Activated T-cell treated with anti-CD3 and anti-CD28 coated beads for 48 hours (primary cell): ENCODE results near the gene SGCD.
"Not testable (repeated sequence)": the region's sequence is repeated elsewhere in the genome, so short reads cannot be mapped to it uniquely, and the experiment has no call there.

Experiments
- DNase-seq: peaks from one replicate; pipeline ENCODE4 v3.0.0-alpha.2; 2020; ENCODE audit warnings: low read depth

Gene SGCD

GRCh38 chr5:156631005-156631404 is 304.0 kb downstream of the SGCD start:
- no peak for DNase-seq

DNA sequence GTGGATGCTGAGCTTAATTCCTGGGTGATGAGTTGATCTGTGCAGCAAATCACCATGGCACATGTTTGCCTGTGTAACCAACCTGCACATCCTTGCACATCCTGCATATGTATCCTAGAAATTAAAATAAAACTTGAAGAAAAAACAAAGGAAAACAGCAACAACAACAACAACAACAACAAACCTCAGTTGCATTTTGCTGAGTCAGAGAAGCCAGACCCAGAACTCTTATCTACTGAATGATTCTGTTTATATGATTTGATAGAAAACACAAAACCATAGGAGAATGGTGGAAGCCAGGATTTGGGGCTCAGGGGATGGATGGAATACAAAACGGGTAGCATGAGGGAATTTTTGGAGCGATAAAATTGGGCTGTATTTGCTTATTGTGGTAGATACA is 307.3 kb downstream of the SGCD start:
- no peak for DNase-seq

GRCh38 chr5:156640691-156641241 is 313.8 kb downstream of the SGCD start:
- DNase-seq, result no peak

DNA sequence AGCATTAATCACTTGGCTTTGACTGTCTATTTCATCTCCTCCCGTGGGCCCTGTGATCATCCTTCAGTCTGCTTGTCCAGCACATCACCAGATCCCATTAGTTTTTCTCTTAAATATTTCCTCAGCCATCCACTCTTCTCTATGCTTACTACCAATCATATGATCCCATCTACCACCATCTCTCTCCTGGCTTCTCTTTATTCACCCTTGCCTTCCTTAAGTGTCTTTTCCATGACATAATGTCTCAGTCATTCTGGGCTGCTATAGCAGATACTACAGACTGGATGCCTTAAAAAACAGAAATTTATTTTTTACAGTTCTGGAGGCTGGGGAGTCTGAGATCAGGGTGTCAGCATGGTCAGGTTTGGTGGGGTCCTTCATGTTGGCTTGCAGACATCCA is 314.7 kb downstream of the SGCD start:
- no peak for DNase-seq

DNA sequence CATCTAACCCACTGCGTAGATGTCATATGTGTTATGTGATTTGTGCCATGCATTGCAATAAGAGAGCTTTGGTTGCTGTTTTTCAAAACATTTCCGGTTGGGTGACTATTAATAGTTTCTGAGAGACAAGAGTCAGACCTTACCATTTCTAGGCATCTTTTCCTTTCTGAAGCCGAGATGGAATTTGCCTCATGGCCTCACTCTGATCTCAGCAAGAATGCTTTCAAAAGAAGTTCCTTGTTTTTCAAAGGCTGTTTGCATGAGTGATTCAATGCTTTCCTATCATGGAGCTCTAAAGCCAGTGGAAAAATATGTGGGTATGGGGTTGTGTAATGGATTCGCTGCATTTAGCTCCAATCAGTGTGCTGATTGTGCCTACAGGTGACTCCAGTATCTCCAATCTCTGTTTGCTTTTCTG is 320.1 kb downstream of the SGCD start:
- DNase-seq, result no peak

GRCh38 chr5:156654444-156654843 is 327.5 kb downstream of the SGCD start:
- no peak for DNase-seq

- DNase-seq, result no peak
These were observed 328.8 kb downstream of the SGCD start for GRCh38 chr5:156655732-156656131.

DNA sequence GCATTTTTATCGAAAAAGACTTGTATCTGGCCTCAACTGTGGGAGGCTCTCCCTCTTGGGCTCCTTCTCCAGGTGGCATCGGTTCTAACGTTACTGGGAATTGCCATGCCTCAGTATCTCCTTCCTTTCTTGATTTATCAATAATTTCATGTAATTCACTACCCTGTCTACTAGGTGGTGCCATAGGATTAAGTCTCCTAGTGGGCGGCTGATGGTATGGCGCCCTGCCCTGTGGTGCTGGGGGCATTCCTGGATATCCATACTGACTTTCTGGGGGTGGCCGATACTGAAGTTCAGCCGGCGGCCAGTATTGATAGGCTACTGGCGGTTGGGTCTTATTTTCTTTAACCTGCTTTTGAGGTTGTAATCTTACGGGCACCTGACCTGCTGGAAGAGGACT is 337.9 kb downstream of the SGCD start:
- peak; percentile 1 for DNase-seq

DNA sequence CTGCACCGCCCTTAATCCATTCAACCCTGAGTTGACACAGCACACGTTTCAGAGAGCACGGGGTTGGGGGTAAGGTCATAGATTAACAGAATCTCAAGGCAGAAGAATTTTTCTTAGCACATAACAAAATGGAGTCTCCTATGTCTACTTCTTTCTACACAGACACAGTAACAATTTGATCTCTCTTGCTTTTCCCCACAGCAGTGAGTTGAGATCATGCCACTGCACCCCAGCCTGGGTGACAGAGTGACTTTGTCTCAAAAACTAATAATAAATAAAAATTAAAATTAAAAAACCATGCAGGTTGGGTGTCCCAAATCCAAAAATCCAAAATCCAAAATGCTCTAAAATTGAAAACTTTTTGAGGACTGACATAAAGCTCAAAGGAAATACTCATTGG is 339.7 kb downstream of the SGCD start:
- not testable (repeated sequence) for DNase-seq

DNA sequence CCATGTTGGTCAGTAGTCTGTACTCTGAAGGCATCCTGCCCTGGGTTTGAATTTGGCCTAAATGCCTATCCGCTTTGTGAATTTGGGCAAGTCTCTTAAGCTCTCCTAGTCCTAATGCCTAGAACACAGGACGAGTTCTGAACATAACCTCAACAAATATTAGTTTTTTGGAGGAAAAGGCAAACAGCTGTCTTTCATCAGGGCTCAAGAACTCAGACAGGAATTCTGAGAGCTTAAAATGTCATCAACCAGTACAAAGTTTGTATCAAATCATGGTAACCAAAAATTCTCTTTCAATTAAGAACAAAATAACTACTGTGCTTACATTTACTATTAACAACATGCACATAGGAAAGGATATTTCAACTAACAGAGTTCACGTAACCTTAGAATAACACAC is 340.7 kb downstream of the SGCD start:
- DNase-seq, result no peak

DNA sequence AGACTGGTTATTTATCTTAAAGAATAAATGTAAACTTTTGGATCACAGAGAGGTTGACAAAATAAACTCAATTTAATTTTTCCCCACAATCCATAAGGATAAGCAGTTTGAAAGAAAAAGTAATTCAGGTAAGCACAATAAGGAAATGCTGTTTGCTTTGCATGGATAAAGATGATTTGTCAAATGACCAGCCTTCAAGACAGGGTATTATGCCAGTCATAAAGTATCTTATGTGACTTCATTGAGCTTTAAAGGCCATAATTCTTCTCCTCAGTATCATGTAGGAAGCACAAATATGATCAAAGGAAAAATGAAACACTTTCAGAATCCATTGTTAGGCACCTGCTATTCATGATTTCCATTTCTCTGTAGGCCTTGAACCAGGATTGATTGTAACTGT is 342.5 kb downstream of the SGCD start:
- DNase-seq, result no peak

GRCh38 chr5:156670615-156671014 is 343.7 kb downstream of the SGCD start:
- DNase-seq, result no peak

GRCh38 chr5:156675395-156675794 is 348.4 kb downstream of the SGCD start:
- DNase-seq, result no peak

DNA sequence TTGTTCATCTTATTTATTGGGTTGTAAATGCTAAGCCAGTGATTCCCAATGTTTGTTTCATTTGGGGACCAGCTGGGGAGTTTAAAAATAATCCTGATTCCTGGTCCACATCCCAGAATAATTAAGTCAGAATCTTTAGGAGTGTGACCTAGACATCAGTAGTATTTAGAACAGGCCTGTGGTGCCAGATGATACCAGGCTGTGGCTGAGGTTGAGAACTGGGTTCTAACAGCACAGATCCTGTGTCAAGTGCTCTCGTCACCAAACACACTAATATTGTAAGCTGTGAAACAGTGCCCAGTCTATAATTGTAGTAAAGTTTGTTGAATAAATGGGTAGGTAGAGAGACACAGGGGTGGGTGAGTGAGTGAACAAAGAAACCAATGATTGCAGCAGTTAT is 351.0 kb downstream of the SGCD start:
- DNase-seq, result no peak

DNA sequence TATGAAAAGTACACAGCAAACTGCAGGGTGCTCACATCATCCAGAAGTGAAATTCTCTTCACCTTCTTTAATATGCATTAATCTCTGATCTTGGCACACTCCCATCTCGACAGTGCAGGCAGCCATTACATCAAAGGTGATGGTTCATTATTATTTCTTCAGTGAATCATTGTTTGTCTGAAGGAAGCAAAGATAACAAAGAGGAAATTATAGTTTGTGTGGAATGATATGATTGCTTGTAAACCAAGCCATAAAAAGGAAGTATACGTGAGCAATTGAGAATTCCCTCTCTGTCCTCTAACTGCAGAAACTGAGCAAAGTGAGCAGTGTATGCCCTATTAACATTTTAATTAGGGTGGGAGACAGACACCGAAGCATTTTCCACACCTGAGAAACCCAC is 351.5 kb downstream of the SGCD start:
- no peak for DNase-seq

DNA sequence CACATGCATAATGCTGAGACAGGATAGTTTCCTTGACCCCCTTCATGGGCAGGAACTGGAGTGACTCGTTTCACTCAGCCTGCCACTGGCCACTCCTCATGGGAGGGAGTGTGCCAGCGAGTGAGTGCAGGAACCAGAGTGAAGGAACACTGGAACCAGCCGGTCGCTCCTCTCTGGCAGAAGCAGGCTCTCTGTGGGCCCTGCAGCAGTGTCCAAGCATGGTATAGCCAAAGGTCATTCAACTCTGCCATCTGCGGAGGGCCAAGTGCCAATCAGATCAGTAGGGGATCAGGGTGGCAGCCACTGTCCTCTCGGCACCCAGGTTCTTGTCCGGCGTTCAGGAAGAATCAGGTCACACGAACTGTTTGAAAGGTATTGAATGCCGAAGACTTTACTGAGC is 353.9 kb downstream of the SGCD start:
- no peak for DNase-seq

DNA sequence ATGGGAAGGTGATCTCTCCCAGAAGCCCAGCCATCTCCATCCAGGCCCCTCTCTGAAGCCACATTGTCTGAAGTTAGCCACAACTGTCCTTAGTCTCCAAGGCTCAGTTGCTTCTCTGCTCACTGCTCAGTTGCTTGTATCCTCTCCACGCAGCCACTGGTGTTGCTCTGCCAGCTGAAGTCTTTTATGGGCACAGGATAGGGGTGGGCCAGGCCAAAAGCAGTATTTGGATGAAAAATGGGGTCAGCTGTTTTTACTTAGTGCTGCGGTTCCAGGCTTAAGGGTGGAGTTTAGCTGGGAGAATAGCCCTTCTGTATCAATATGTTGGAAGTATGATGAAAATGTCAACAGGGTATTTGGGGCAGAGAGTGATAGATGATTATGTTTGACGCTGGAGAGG is 354.3 kb downstream of the SGCD start:
- no peak for DNase-seq

GRCh38 chr5:156682971-156683370 is 356.0 kb downstream of the SGCD start:
- DNase-seq, result no peak

DNA sequence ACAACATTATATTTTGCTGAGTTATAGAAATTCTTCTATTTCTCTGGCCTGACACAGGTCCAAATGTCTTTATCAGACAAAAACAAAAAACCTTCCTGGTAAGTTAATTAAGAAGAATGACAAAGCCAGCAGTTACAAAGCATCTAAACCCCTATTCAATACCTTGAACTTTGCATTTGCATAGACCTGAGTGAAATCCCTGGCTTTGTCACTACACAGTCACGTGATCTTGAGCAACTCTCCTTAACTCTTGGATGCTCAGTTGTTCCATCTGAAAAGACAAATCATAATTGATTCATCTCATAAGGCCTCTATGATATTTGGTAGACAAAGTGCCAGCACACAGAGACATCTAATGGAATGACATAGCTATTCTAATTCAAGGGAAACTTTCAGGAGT is 356.5 kb downstream of the SGCD start:
- no peak for DNase-seq

- DNase-seq, result no peak
These were observed 357.3 kb downstream of the SGCD start for GRCh38 chr5:156684216-156684615.

GRCh38 chr5:156685481-156685880 is 358.5 kb downstream of the SGCD start:
- no peak for DNase-seq

- DNase-seq, result no peak
These were observed 359.4 kb downstream of the SGCD start for GRCh38 chr5:156686380-156686779.

DNA sequence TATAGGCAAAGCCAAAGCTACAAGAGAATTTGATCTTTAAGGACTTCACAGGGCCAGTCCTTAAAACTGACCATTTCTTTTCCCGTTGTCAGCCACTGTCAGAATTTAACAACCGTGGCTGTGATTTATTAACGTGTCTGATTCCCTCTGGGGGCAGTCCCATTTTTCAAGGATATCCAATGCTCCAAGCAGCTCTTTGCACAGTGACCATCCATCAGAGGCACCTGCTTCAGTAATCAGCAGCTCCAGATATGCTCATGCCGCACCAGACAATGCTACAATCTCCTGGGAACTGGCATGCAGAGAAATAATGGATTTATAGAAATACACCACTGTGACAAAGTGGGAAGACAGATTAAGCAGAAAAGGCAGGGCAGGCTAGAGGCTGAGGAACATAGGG is 359.8 kb downstream of the SGCD start:
- DNase-seq, result no peak

DNA sequence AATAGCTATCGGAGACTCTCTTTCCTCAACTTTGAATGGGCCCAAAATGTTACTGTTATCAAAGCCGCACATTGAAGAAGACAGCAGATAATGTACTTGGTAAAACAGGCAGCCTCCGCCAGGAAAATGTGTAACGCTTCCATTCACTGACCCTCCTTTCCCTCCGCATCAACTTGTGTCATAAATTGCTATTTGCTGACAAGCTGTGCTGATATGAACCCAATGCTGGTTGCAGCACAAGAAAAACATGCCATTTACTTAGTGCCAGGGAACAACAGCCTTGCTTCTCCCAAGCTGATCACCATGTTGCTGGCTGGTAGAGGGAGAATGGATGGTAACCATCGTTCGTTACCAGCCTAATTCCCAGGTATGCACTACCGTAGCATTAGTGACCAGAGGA is 360.6 kb downstream of the SGCD start:
- no peak for DNase-seq

GRCh38 chr5:156691572-156691971 is 364.6 kb downstream of the SGCD start:
- DNase-seq, result no peak
